Measurements from ENCODE around the gene LOC128125822.
"Not testable (repeated sequence)": the region's sequence is repeated elsewhere in the genome, so short reads cannot be mapped to it uniquely, and the experiment has no call there.

LOC128125822 gene

DNA sequence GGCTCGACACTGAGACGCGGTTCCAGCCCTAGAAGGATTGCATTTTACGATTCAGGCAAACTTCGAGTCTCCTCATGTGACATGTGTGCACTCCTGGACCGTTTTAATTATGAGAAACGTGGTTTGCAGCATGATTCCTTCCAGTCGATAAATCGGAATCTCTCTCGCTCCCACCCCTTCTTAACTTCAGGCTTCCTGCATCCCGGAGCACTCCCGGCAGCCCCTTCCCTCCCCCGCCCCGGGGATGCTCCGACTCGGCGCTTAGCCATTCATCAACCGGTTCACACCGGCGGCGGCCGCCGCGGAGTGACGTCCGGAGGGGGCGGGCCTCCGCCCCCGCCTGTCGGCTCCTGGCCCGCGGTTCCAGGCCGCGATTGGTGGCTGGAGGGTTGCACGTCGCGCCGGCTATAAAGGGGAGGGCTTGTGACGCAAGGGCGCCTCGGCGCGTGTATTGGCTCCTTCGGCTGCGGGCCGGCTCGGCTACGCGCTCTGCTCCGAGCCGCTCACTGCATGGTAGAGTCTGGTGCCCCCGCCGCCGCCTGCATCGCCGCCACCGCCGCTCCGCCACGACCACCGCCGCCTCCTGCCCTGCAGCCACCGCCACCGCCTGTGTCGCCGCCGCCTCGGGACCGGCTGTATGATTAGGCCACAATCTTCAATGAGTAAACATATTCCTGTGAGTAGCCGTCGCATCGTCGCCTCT, at the start of gene LOC128125822, which contains the start of gene PTP4A1:
TSS of gene LOC128125822 (plus strand) at position 437 of the 703 bp plus-strand sequence.
TSS of gene PTP4A1 (plus strand) at position 437 of the 703 bp plus-strand sequence. CDS start 4,401 bp downstream, outside the sequence.
- in situ Hi-C loops (cut with MboI; ENCODE audit: low sequenced_read_pairs) = loop anchor here (5.0 kb wide), 1 partner anchor 220 kb away; no protein-coding TSS in a partner anchor

GRCh38 chr6:63522911-63523287, 49.4 kb upstream of the LOC128125822 start:
- in situ Hi-C loops (cut with MboI; ENCODE audit: low sequenced_read_pairs) = not testable (repeated sequence)

- in situ Hi-C loops (cut with MboI; ENCODE audit: low sequenced_read_pairs) = no loop called here
These were observed 48.6 kb upstream of the LOC128125822 start for GRCh38 chr6:63523630-63524029.

- in situ Hi-C loops (cut with MboI; ENCODE audit: low sequenced_read_pairs) = no loop called here
These were observed 46.9 kb upstream of the LOC128125822 start for GRCh38 chr6:63525186-63525878.

GRCh38 chr6:63526931-63527330, 45.3 kb upstream of the LOC128125822 start:
- in situ Hi-C loops (cut with MboI; ENCODE audit: low sequenced_read_pairs) = no loop called here

GRCh38 chr6:63527658-63528514, 44.4 kb upstream of the LOC128125822 start:
- in situ Hi-C loops (cut with MboI; ENCODE audit: low sequenced_read_pairs) = no loop called here

DNA sequence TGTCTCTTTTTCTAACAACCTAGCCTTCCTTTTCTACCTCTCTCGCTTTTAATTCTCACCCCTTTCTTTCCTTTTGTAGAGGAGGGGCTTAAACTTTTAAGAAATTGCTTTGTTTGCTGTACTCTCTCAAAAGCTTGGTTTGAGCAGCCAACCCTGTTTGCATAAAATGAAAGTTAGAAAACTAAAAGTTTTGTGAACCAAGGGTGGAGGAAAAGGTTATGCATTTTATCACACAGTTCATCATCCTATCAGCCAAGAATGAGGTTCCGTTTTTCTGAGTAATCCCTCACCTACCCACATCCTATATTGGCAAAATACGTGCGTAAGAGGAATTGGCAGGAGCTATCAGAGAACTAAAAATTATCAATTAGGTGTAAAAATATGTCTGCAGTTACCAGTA, 42.8 kb upstream of the LOC128125822 start:
- in situ Hi-C loops (cut with MboI; ENCODE audit: low sequenced_read_pairs) = no loop called here

DNA sequence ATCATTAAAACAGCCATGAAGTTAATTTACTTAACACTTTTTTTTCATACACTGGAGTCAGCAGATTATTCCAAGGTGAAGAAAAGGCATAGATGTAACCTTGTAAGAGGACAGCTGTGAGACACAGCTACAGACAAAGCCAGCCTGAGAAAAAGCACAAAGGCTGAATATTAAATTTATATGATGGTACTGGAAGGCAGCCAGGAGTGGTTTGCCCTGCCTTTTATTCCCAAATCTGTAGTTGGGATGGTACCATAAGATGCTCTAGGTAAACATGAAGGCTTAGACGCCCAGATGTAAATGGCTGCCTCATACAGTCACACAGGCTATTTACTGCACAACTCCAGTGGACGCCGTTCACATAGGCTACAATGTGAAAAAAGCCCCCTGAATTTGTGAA, 42.1 kb upstream of the LOC128125822 start:
- in situ Hi-C loops (cut with MboI; ENCODE audit: low sequenced_read_pairs) = no loop called here

- in situ Hi-C loops (cut with MboI; ENCODE audit: low sequenced_read_pairs) = no loop called here
These were observed 41.3 kb upstream of the LOC128125822 start for GRCh38 chr6:63530991-63531390.

DNA sequence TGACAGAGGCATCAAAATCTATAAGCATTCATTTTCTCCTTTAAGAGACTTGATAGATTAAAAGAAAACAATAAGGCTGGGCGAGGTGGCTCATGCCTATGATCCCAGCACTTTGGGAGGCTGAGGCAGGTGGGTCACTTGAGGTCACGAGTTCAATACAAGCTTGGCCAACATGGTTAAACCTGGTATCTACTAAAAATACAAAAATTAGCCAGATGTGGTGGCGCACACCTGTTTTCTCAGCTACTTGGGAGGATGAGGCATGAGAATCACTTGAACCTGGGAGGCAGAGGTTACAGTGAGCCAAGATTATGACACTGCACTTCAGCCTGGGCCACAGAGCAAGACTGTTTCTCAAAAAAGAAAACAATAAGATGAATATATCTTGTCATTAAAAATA, 39.3 kb upstream of the LOC128125822 start:
- in situ Hi-C loops (cut with MboI; ENCODE audit: low sequenced_read_pairs) = no loop called here

- in situ Hi-C loops (cut with MboI; ENCODE audit: low sequenced_read_pairs) = no loop called here
These were observed 38.3 kb upstream of the LOC128125822 start for GRCh38 chr6:63533952-63534351.

DNA sequence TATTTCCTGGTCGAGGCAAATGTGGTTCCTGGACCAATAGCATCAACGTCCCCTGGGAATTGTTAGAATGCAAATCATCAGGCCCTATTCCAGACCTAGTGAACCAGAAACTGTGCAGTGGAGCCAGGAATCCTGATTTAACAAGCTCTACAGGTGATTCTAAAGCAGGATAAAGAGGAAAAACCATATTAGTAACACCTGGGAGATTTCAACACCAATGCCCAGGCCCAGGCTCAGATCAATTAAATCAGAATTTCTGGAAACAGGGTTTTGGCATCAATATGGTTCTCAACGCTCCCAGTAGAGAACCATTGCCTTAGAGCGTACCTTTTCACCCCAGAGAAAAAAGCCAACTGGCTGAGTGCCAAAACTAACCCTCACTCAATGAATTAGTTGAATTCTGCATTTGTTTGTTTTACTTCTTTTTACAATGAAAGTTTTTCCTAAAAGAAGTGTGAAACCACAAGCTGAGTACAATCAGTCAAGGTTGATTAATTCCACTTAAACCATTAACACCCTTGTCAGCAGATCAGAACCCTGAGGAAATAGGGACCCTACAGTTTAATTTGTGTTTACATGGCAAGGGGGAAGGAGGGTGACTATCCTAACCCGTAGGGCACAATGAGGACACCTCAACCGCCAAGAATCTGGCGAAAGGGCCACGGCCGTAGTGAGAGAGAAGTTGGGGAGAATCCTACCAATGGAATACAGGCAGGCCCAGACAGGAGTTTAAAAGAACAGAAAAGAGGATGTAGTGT, 34.9 kb upstream of the LOC128125822 start:
- in situ Hi-C loops (cut with MboI; ENCODE audit: low sequenced_read_pairs) = no loop called here

GRCh38 chr6:63537959-63538300, 34.4 kb upstream of the LOC128125822 start:
- in situ Hi-C loops (cut with MboI; ENCODE audit: low sequenced_read_pairs) = no loop called here

DNA sequence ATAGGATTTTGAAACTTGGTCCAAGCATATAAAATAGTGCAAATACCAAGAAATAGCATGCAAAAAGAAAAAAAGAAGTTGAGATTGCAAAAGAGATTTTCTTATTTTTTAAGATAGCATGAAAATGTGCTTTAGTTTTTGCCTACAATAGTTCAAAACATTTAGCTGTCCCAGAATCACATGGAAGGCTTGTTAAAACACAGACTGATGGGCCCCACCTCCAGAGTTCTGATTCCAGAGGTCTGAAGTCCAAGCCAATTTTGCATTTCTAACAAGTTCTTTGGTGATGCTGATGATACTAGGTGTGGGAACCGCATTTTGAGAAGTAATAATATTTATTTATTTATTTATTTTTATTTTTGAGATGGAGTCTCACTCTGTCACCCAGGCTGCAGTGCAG, 33.7 kb upstream of the LOC128125822 start:
- in situ Hi-C loops (cut with MboI; ENCODE audit: low sequenced_read_pairs) = no loop called here

DNA sequence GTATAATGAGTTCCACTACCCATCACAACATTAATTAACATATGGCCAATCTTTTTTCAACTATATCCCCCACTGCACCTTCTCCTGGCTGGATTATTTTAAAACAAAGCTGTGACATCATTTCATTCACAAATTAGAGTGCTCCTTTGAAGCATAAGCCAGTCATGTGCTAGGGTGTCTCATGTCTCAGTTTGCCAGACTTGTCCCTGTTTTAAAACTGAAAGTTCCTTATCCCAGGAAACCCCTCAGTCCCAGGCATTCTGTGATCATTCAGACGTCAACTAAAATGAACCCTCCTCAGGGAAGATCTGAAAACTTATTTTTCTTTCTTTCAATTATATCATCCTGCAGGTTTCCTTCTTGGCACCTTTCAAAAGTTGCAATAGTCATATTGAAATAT, 29.3 kb upstream of the LOC128125822 start:
- in situ Hi-C loops (cut with MboI; ENCODE audit: low sequenced_read_pairs) = no loop called here

DNA sequence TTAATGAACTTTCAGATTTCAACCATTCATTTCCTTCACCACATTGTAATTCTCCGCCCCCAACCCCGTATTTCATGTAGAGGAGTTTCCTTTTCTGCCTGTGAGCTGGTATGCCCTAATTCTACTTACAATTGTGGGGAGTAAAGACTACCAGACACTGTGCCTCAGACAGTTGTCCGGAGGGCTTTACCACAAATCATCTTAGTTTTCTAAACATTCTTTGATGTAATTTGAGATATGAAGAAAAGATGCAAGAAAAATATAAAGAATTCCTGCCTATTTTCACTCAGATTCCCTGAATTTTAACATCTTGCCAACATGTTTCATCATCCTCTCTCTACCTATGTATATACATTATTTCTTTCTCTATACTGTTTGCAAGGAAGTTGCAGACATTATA, 28.3 kb upstream of the LOC128125822 start:
- in situ Hi-C loops (cut with MboI; ENCODE audit: low sequenced_read_pairs) = no loop called here

DNA sequence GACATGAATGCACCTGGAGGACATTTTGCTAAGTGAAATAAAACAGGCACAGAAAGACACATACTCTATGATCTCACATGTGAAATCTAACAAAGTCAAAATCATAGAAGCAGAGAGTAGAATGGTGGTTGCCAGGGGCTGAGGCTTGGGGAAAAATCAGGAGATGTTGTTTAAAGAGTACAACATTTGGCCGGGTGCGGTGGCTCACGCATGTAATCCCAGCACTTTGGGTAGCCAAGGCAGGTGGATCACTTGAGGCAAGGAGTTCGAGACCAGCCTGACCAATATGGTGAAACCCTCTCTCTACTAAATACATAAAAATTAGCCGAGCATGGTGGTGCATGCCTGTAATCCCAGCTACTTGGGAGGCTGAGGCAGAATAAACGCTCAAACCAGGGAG, 26.0 kb upstream of the LOC128125822 start:
- in situ Hi-C loops (cut with MboI; ENCODE audit: low sequenced_read_pairs) = no loop called here

DNA sequence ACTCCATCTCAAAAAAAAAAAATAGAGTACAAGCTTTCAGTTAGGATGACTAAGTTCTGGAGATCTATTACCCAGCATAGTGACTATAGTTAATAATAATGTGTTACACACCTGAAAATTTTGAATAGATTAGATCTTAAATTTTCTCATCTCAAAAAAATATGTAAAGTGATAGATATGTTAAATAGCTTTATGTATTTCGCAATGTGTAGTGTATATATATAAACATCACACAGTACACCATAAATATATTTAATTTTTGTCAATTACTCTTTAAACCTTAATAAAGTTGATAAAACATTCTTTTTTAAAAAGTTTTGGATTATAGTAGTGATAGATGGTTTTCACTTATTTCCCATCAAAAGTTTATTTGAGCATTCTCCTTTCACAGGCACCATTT, 25.6 kb upstream of the LOC128125822 start:
- in situ Hi-C loops (cut with MboI; ENCODE audit: low sequenced_read_pairs) = no loop called here

DNA sequence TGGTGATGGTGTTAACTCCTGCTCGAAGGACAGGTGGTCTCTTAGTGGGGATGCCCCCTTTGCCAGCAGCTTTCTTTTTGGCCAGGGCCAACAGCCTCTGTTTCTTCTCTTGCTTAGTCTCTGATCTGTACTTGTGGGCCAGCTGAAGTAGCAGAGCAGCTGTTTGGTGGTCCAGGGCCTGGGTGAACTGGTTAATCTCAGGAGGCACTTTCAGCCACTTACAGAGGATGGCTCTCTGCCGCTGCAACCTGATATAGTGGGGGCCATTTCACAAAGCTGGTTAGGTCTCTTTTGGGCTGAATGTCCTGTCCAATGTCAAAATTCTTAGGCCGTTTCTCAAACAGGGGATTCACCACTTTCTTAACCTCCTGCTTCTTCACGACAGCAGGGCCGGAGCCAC, 23.2 kb upstream of the LOC128125822 start:
- in situ Hi-C loops (cut with MboI; ENCODE audit: low sequenced_read_pairs) = no loop called here

DNA sequence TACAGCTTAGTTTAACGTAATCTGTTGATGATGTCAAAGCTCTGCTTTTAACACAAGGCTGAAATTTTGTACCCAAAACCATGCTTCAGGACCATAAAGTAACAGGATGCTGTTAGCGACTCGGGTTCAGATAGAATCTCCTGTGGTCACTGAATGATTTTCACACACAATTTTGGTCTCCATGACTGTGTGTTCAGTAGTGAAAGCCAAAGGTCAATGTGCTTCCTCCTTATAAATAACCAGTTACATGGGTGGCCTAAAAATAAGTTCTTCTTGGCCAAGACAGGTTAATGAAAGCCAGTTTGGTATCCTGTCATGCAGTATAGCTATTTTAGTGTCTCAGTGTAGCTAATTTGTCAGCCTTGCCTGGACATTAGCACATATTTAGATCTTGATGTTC, 19.1 kb upstream of the LOC128125822 start:
- in situ Hi-C loops (cut with MboI; ENCODE audit: low sequenced_read_pairs) = no loop called here

DNA sequence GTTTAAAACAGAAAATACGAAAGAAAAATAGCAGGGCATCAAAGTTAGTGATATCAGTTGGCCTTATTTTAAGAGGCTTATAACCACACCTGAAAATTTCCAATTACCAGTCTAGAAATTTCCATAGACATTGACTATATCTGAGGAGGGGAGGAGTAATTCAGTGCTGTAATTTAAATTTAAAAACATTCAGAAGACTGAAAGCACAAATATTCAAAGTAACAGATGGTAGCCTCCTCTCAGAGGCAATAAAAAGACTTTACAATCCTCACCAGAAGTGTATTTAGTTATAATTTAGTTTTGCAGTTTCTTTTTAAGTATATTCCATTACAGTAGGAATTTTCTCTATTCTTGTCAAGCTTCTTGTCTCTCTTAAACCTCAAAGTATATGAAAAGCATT, 18.4 kb upstream of the LOC128125822 start:
- in situ Hi-C loops (cut with MboI; ENCODE audit: low sequenced_read_pairs) = no loop called here

Measured in HL-60/S4 treated with phorbol 12-myristate 13-acetate at 8.2 ng/mL for 4 days and 3 days (cell line).